SU-DHL-6 (cell line): ENCODE measurements around the gene HLTF.

Experiments used
- H2AFZ ChIP-seq: fragments of 200-600 bp; sonication (generic); 2 replicates; pipeline ENCODE4 v1.6.1; 2014; ENCODE audit warnings: low read depth, mild to moderate bottlenecking, moderate library complexity, mixed read lengths, antibody characterized with exemption, low read length; ENCODE audit not compliant: severe bottlenecking
- H3F3A ChIP-seq: fragments of 200-600 bp; shearing (Covaris generic); 2 replicates; pipeline ENCODE4 v1.6.0; 2016; ENCODE audit warnings: antibody characterized with exemption, mild to moderate bottlenecking; ENCODE audit not compliant: insufficient read depth
- H3K27ac ChIP-seq: fragments of 200-600 bp; sonication (generic); 2 replicates; pipeline ENCODE4 v1.5.1; 2016; ENCODE audit warnings: low read depth, mild to moderate bottlenecking, low read length, moderate library complexity, mixed read lengths
- H3K27me3 ChIP-seq: fragments of 200-600 bp; sonication (generic), shearing (Covaris generic); 2 replicates; pipeline ENCODE4 v1.6.0; 2014; ENCODE audit warnings: mild to moderate bottlenecking, low read length
- H3K36me3 ChIP-seq: fragments of 200-600 bp; sonication (generic); 2 replicates; pipeline ENCODE4 v1.6.1; 2014; ENCODE audit warnings: mild to moderate bottlenecking, low read length, mixed read lengths
- H3K4me2 ChIP-seq: fragments of 300-600, 200-600 bp; shearing (Covaris generic), sonication (generic); 2 replicates; pipeline ENCODE4 v1.6.0; 2014; ENCODE audit warnings: low read length, low read depth, mild to moderate bottlenecking; ENCODE audit not compliant: poor library complexity, severe bottlenecking
- H3K4me3 ChIP-seq: fragments of 200-600 bp; sonication (generic); 2 replicates; pipeline ENCODE4 v1.5.1; 2014; ENCODE audit warnings: antibody characterized with exemption, low read length, mild to moderate bottlenecking, mixed read lengths; ENCODE audit not compliant: insufficient read depth, poor library complexity, severe bottlenecking
- H3K79me2 ChIP-seq: fragments of 200-600 bp; sonication (generic); 2 replicates; pipeline ENCODE4 v1.6.1; 2014; ENCODE audit warnings: mild to moderate bottlenecking, low read length, moderate library complexity; ENCODE audit not compliant: insufficient read depth
- H3K9ac ChIP-seq: fragments of 200-600 bp; sonication (generic); 2 replicates; pipeline ENCODE4 v1.7.0; 2014; ENCODE audit warnings: mild to moderate bottlenecking, low read length
- H3K9me2 ChIP-seq: fragments of 200-600 bp; sonication (generic); replicated peaks from 2 replicates; pipeline ENCODE4 v1.6.1; 2014; ENCODE audit warnings: low read length; ENCODE audit not compliant: insufficient read depth
- H3K9me3 ChIP-seq: fragments of 200-600 bp; sonication (generic); 2 replicates; pipeline ENCODE4 v1.6.1; 2014; ENCODE audit warnings: low read length, mixed read lengths; ENCODE audit not compliant: insufficient read depth
- H4K20me1 ChIP-seq: fragments of 200-600 bp; sonication (generic); 2 replicates; pipeline ENCODE4 v1.6.1; 2014; ENCODE audit warnings: low read depth, mild to moderate bottlenecking, antibody characterized with exemption, low read length, moderate library complexity, mixed read lengths
- CTCF ChIP-seq: fragments of 200-600 bp; sonication (generic); IDR thresholded peaks from one replicate; pipeline ENCODE4 v1.5.1; 2017; ENCODE audit warnings: antibody characterized with exemption, mild to moderate bottlenecking, low read length, moderate library complexity; ENCODE audit not compliant: insufficient read depth, poor library complexity, severe bottlenecking
- EZH2phosphoT487 ChIP-seq: fragments of 200-600 bp; sonication (generic), shearing (Covaris generic); conservative IDR thresholded peaks from 2 replicates; pipeline ENCODE4 v1.6.1; 2018; ENCODE audit warnings: mild to moderate bottlenecking, antibody characterized with exemption, low read length, moderate library complexity, mixed read lengths

The HLTF gene

GRCh38 chr3:149086232-149086988 is at the start of gene HLTF:
TSS of gene HLTF (minus strand) at chr3:149086533. CDS start at chr3:149086336, 197 bp downstream.
- Histone ChIP-seq H3K36me3 (peaks cover 22% of the 10 kb centered on the region; the same call in 1 of the 2 replicates), H3K27me3 (no peaks in the 10 kb centered on the region), H3K79me2 (peaks cover 49% of the 10 kb centered on the region), H3K4me3 (peak within 1 kb of the TSS; percentile 70), H3K4me2 (peak within 1 kb of the TSS; percentile 81), H3K9ac (peak within 1 kb of the TSS; percentile 70), H3F3A (no peaks in the 10 kb centered on the region), H4K20me1 (peaks cover 3% of the 10 kb centered on the region), H2AFZ (peak within 1 kb of the TSS; percentile 82), H3K9me3 (no peaks in the 10 kb centered on the region), H3K9me2 (no peaks in the 10 kb centered on the region), H3K27ac (peak within 1 kb of the TSS; percentile 25)
- no peak for TF ChIP-seq EZH2phosphoT487
- no peak for TF ChIP-seq CTCF

GRCh38 chr3:149134575-149134974 is 48.2 kb upstream of the HLTF start:
- no peak overlapping the region for H2AFZ ChIP-seq
- no peaks in the 10 kb centered on the region for H3K9me2 ChIP-seq
- 0 out of 2 replicates have a peak, but pooled peaks cover 3% of the 10 kb centered on the region for H4K20me1 ChIP-seq
- H3K4me2 ChIP-seq: no peak overlapping the region
- TF ChIP-seq CTCF (no peak), EZH2phosphoT487 (no peak)
- H3K79me2 ChIP-seq: peaks cover 95% of the 10 kb centered on the region
- H3K9me3 ChIP-seq: no peaks in the 10 kb centered on the region
- H3K27me3 ChIP-seq: no peaks in the 10 kb centered on the region
- no peak overlapping the region for H3K4me3 ChIP-seq
- H3K27ac ChIP-seq: no peak overlapping the region
- 0 out of 2 replicates have a peak, but pooled peaks cover 3% of the 10 kb centered on the region for H3F3A ChIP-seq
- peaks cover 12% of the 10 kb centered on the region for H3K36me3 ChIP-seq
- H3K9ac ChIP-seq: no peak overlapping the region

GRCh38 chr3:149131589-149131988 is 45.3 kb upstream of the HLTF start:
- Histone ChIP-seq H3F3A (0 out of 2 replicates have a peak, but pooled peaks cover 3% of the 10 kb centered on the region), H3K79me2 (peaks cover 68% of the 10 kb centered on the region), H3K4me2 (peak overlapping the region; percentile 96), H3K9me2 (no peaks in the 10 kb centered on the region), H4K20me1 (0 out of 2 replicates have a peak, but pooled peaks cover 3% of the 10 kb centered on the region), H3K9me3 (no peaks in the 10 kb centered on the region), H3K27ac (peak overlapping the region; percentile 66; the same call in 1 of the 2 replicates), H2AFZ (no peak overlapping the region), H3K9ac (peak overlapping the region; percentile 84), H3K27me3 (no peaks in the 10 kb centered on the region), H3K36me3 (peaks cover 8% of the 10 kb centered on the region; the same call in 1 of the 2 replicates), H3K4me3 (peak overlapping the region; percentile 92)
- TF ChIP-seq CTCF: no peak
